Activated naive CD4-positive, alpha-beta T cell (primary cell): ENCODE data around the gene IL1R1.
"Not testable (repeated sequence)": the region's sequence is repeated elsewhere in the genome, so short reads cannot be mapped to it uniquely, and the experiment has no call there.

ENCODE experiments used
- DNase-seq, 4 experiments: peaks; one replicate each; lab custom pipeline; 2025; lab: John Stamatoyannopoulos, UW

The IL1R1 gene

GRCh38 chr2:102141970-102142828 lies at the start of gene IL1R1:
TSS of gene IL1R1 (plus strand) at chr2:102142746. CDS start at chr2:102157725, 14,979 bp downstream.
- DNase-seq, result no peak

GRCh38 chr2:102093662-102094061 lies 48.9 kb upstream of the IL1R1 start:
- DNase-seq, result no peak

GRCh38 chr2:102094917-102095316 lies 47.6 kb upstream of the IL1R1 start:
- no peak for DNase-seq

GRCh38 chr2:102096103-102096502 lies 46.4 kb upstream of the IL1R1 start:
- DNase-seq, result no peak

- no peak for DNase-seq
Observed at GRCh38 chr2:102098756-102099155, 43.8 kb upstream of the IL1R1 start.

GRCh38 chr2:102099536-102100298 lies 42.8 kb upstream of the IL1R1 start:
- no peak for DNase-seq

- no peak for DNase-seq
Observed at GRCh38 chr2:102100371-102101096, 42.0 kb upstream of the IL1R1 start.

GRCh38 chr2:102101097-102101848 lies 41.3 kb upstream of the IL1R1 start:
- no peak for DNase-seq

GRCh38 chr2:102101849-102102635 lies 40.5 kb upstream of the IL1R1 start:
- no peak for DNase-seq

GRCh38 chr2:102102636-102102948 lies 40.0 kb upstream of the IL1R1 start:
- not testable (repeated sequence) for DNase-seq

GRCh38 chr2:102103284-102103683 lies 39.3 kb upstream of the IL1R1 start:
- no peak for DNase-seq

GRCh38 chr2:102103992-102104871 lies 38.3 kb upstream of the IL1R1 start:
- DNase-seq, result peak in 1 of 4 experiments; percentile 6

- no peak for DNase-seq
Observed at GRCh38 chr2:102106133-102106556, 36.4 kb upstream of the IL1R1 start.

GRCh38 chr2:102106813-102107740 lies 35.5 kb upstream of the IL1R1 start:
- DNase-seq, result not testable (repeated sequence)

GRCh38 chr2:102107741-102108070 lies 34.8 kb upstream of the IL1R1 start:
- DNase-seq, result no peak

GRCh38 chr2:102109016-102109415 lies 33.5 kb upstream of the IL1R1 start:
- DNase-seq, result no peak

GRCh38 chr2:102110171-102110570 lies 32.4 kb upstream of the IL1R1 start:
- DNase-seq, result no peak

GRCh38 chr2:102110596-102111334 lies 31.8 kb upstream of the IL1R1 start:
- DNase-seq, result no peak
